ENCODE measurements around the gene ANO1. TPM values are rescaled to one million over a fixed set of nuclear protein-coding genes. Genes with fewer than 3 reads are reported as not detected.
"Not testable (repeated sequence)": the region's sequence is repeated elsewhere in the genome, so short reads cannot be mapped to it uniquely, and the experiment has no call there.

The ANO1 gene
- total and polyA plus RNA-seq, 2 of the 8 experiments (the other 6 are each of a cell fraction or from before 2014, with no cell fraction given): 4.7 to 5.0 TPM

DNA sequence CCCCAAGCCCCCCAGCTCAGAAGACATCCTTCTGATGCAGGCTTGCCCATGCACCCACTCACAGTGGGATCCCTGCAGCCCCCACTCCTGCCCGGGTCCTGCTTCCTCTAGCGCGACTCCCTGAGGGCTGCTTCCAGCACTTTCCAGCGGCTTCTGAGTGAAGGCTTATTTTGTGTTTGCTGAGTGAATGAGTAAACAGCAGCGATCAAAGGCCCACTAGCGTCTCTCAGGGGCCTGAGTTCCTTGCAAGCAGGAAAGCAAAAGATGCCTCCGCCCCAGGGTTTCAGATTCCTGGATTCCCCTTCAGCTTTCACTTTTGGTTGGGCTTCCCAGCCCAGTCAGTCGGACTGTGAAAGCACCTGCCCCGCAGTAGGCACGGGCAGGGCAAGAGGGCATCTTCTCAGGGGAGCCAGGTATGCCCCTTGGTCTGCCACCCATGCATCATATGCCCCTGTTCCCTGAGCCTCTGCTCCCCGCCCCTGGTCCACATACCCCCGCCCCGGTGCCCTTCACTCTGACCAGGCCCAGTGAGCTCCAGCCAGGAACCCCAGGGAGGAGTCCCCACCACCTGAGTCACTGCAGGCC is 134.2 kb downstream of the ANO1 start (continued):
- TF ChIP-seq HDAC6 (IDR thresholded peaks at IDR 0.05; ENCODE audit: low read depth, low read length): no peak
- TF ChIP-seq SUZ12 (IDR thresholded peaks at IDR 0.05; ENCODE audit: low read length): no peak
- no peak for TF ChIP-seq TEAD4 (IDR thresholded peaks at IDR 0.05; ENCODE audit: low read depth, low read length)
- no peak for TF ChIP-seq YY1 (IDR thresholded peaks at IDR 0.05; ENCODE audit: low read depth, low read length)
- TF ChIP-seq JUND (IDR thresholded peaks at IDR 0.05; ENCODE audit: low read length): no peak
- TF ChIP-seq CTCF (IDR thresholded peaks at IDR 0.05; ENCODE audit: control extremely low read depth in 1 of 3, insufficient read depth in 1 of 3, low read depth in 1 of 3, low read length in 3 of 3): no peak

DNA sequence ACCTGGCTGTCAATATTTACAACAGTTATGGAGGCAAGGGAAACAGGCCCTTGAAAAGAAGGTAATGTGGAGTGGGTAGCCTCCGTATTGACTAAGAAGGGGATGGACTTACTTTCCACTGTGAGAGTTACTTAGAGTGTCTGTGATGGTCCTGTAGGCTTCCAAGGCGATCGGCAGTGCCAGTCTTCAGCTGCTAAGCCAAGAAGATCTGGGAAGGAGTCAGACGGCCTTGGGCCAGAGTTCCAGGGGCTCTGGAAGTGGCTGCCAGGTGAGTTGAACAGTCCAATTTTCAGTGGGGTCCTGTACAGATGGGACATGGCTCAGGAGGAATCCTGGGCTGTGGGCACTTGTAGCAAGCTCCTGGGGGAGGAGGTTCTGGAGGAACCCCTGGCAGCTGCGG is 139.3 kb downstream of the ANO1 start:
- H2AFZ ChIP-seq (ENCODE audit: low read length); CTCF ChIA-PET (ENCODE audit: partially characterized antibody); H2BK12ac ChIP-seq (ENCODE audit: low read depth, low read length); H3K79me2 ChIP-seq (ENCODE audit: control insufficient read depth in 1 of 2, insufficient read depth in 2 of 2, low read length in 2 of 2); H4K91ac ChIP-seq (replicated peaks; ENCODE audit: insufficient read length, low read length); H3K4ac ChIP-seq (replicated peaks; ENCODE audit: insufficient read length, low read depth, low read length); H2BK5ac ChIP-seq (ENCODE audit: low read depth, low read length); H3K79me1 ChIP-seq (ENCODE audit: low read depth, low read length); H3K56ac ChIP-seq (replicated peaks; ENCODE audit: insufficient read length, low read depth, low read length); H3K14ac ChIP-seq (ENCODE audit: insufficient read length); H3K4me3 ChIP-seq (ENCODE audit: extremely low read depth in 1 of 4, insufficient read depth in 2 of 4, low read depth in 3 of 4, low read length in 4 of 4); H3K18ac ChIP-seq (ENCODE audit: extremely low read depth, low read length); DNase-seq (ENCODE audit: low read depth in 1 of 2, low spot score in 2 of 2); H2BK120ac ChIP-seq (replicated peaks; ENCODE audit: low read depth, low read length); H3K23me2 ChIP-seq (ENCODE audit: low read depth, low read length); H2AK5ac ChIP-seq (ENCODE audit: low read depth, low read length); H3K23ac ChIP-seq (ENCODE audit: insufficient read length); H3K27ac ChIP-seq (ENCODE audit: low read depth, low read length); H3K9me3 ChIP-seq (ENCODE audit: insufficient read depth in 2 of 2, low read depth in 1 of 2, low read length in 1 of 2); H2BK15ac ChIP-seq (ENCODE audit: low read length); H3K36me3 ChIP-seq (ENCODE audit: control insufficient read depth in 2 of 4, insufficient read depth in 4 of 4, low read length in 3 of 4); H3K27me3 ChIP-seq (replicated peaks in 1 of 4; ENCODE audit: control insufficient read depth in 3 of 4, extremely low read depth in 1 of 4, insufficient read depth in 3 of 4, low read length in 3 of 4); H4K8ac ChIP-seq (ENCODE audit: extremely low read depth, insufficient read depth, low read length); H3K9ac ChIP-seq (replicated peaks in 1 of 4; ENCODE audit: extremely low read depth in 1 of 4, low read depth in 3 of 4, low read length in 3 of 4); H3K4me2 ChIP-seq (ENCODE audit: insufficient read depth in 1 of 2, low read depth in 2 of 2, low read length in 2 of 2); H4K5ac ChIP-seq (ENCODE audit: insufficient read length, low read depth, low read length); FAIRE-seq; H4K20me1 ChIP-seq (replicated peaks in 1 of 2; ENCODE audit: control insufficient read depth in 1 of 2, insufficient read depth in 2 of 2, low read length in 2 of 2): not testable (repeated sequence)
- Histone ChIP-seq H3K4me1 (replicated peaks in 1 of 4; ENCODE audit: control insufficient read depth in 3 of 4, insufficient read depth in 4 of 4, low read length in 3 of 4) (peaks cover 0 to 10% (median 2%) of the 10 kb centered on the region in 4 experiments; a peak in 4 of 7 replicates), H2BK20ac (ENCODE audit: low read length) (peak overlapping the region; percentile 61; the same call in 1 of the 2 replicates)
- POLR2A ChIA-PET (ENCODE audit: partially characterized antibody): interaction anchor here (1.0 to 1.8 kb wide), 2 partner anchors 8 to 13 kb away, joined by 3 to 7 read pairs; no protein-coding TSS in a partner anchor
- 93% methylated on average over 5 of the region's 5 CpGs; no CpG with 5 or more reads in 1 of the 2 experiments for WGBS, 2 experiments (ENCODE audit: extremely low coverage in 1 of 2, insufficient coverage in 1 of 2, insufficient read length in 1 of 2, insufficient replicate concordance in 2 of 2, low coverage in 1 of 2, low lambda C conversion rate in 2 of 2, missing lambda C conversion rate in 1 of 2)
